ENCODE data around the gene ZBTB34. TPM values are rescaled to one million over a fixed set of nuclear protein-coding genes. Genes with fewer than 3 reads are reported as not detected.

The ZBTB34 gene
- total RNA-seq, 4 donors from 2014 or later: 12.0 to 13.8 (median 13.1) TPM

DNA sequence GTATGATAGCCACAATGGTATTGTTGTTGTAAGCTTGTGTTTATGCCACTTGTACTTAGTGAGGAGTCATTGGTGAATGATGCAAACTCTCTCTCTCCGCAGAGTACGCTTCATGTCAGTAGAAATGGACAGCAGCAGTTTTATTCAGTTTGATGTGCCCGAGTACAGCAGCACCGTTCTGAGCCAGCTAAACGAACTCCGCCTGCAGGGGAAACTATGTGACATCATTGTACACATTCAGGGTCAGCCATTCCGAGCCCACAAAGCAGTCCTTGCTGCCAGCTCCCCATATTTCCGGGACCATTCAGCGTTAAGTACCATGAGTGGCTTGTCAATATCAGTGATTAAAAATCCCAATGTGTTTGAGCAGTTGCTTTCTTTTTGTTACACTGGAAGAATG lies 18.8 kb downstream of the ZBTB34 start:
- WGBS, 2 donors: 77 to 83% methylated on average over 9 of the region's 9 CpGs
- DNase-seq (ENCODE audit: low spot score in 2 of 2): no peak
- intact Hi-C loops (cut with DNase I; ENCODE audit: low total_unique reads): no loop called here
- H3K4me3 ChIP-seq (ENCODE audit: low read depth, poor library complexity, severe bottlenecking): no peak overlapping the region
- TF ChIP-seq, protein P1, sequence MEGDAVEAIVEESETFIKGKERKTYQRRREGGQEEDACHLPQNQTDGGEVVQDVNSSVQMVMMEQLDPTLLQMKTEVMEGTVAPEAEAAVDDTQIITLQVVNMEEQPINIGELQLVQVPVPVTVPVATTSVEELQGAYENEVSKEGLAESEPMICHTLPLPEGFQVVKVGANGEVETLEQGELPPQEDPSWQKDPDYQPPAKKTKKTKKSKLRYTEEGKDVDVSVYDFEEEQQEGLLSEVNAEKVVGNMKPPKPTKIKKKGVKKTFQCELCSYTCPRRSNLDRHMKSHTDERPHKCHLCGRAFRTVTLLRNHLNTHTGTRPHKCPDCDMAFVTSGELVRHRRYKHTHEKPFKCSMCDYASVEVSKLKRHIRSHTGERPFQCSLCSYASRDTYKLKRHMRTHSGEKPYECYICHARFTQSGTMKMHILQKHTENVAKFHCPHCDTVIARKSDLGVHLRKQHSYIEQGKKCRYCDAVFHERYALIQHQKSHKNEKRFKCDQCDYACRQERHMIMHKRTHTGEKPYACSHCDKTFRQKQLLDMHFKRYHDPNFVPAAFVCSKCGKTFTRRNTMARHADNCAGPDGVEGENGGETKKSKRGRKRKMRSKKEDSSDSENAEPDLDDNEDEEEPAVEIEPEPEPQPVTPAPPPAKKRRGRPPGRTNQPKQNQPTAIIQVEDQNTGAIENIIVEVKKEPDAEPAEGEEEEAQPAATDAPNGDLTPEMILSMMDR (IDR thresholded peaks at IDR 0.05): no peak
- TF ChIP-seq POLR2A (IDR thresholded peaks at IDR 0.05): no peak

- H3K4me3 ChIP-seq (ENCODE audit: low read depth, poor library complexity, severe bottlenecking): no peak overlapping the region
- no peak for TF ChIP-seq POLR2A (IDR thresholded peaks at IDR 0.05)
- TF ChIP-seq, protein P1 (IDR thresholded peaks at IDR 0.05): no peak
- DNase-seq (ENCODE audit: low spot score in 2 of 2): no peak
- intact Hi-C loops (cut with DNase I; ENCODE audit: low total_unique reads): no loop called here
- WGBS, 2 donors: 91 to 95% methylated on average over 23 of the region's 23 CpGs
Measured at GRCh38 chr9:126880226-126880946, 19.9 kb downstream of the ZBTB34 start.

- DNase-seq (ENCODE audit: low spot score in 2 of 2): no peak
- H3K4me3 ChIP-seq (ENCODE audit: low read depth, poor library complexity, severe bottlenecking): no peak overlapping the region
- TF ChIP-seq, protein P1 (IDR thresholded peaks at IDR 0.05): no peak
- TF ChIP-seq POLR2A (IDR thresholded peaks at IDR 0.05): no peak
- intact Hi-C loops (cut with DNase I; ENCODE audit: low total_unique reads): no loop called here
- WGBS, 2 donors: 75 to 82% methylated on average over 6 of the region's 6 CpGs
Measured at GRCh38 chr9:126880947-126881332, 20.5 kb downstream of the ZBTB34 start.

DNA sequence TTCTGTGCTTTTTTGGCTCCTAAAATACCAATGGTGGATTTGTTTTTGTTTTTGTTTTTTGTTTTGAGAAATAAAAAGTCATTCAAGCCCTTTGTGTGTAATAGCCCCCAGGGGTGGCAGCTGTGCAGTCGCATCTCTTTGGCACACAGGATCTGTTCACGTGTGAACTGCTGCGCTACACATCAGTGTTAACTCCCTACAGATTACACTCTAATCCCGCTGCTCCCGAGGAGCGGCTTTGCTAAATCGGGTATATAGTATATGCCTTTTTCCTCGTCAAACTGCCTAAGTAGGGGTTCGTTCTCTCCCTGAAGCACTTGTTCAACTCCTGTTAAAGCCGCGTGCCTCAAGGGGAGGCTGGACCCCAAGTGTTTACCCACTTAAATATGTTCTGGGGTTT lies 22.3 kb downstream of the ZBTB34 start:
- DNase-seq (ENCODE audit: low spot score in 2 of 2): no peak
- no peak overlapping the region for H3K4me3 ChIP-seq (ENCODE audit: low read depth, poor library complexity, severe bottlenecking)
- TF ChIP-seq, protein P1 (IDR thresholded peaks at IDR 0.05): no peak
- no peak for TF ChIP-seq POLR2A (IDR thresholded peaks at IDR 0.05)
- intact Hi-C loops (cut with DNase I; ENCODE audit: low total_unique reads): no loop called here
- 87 to 91% methylated on average over 11 of the region's 11 CpGs for WGBS, 2 donors

- intact Hi-C loops (cut with DNase I; ENCODE audit: low total_unique reads): no loop called here
- H3K4me3 ChIP-seq (ENCODE audit: low read depth, poor library complexity, severe bottlenecking): no peak overlapping the region
- TF ChIP-seq, protein P1 (IDR thresholded peaks at IDR 0.05): no peak
- no peak for TF ChIP-seq POLR2A (IDR thresholded peaks at IDR 0.05)
- WGBS, 2 donors: 80 to 82% methylated on average over 15 of the region's 15 CpGs
- DNase-seq (ENCODE audit: low spot score in 2 of 2): no peak
Measured at GRCh38 chr9:126883636-126884035, 23.2 kb downstream of the ZBTB34 start.
